Measurements from ENCODE around the gene ADNP. TPM values are rescaled to one million over a fixed set of nuclear protein-coding genes. Genes with fewer than 3 reads are reported as not detected.
A peak's percentile ranks its signal among the peaks of the same experiment; 100 is the strongest.

The ADNP gene
- total and polyA plus RNA-seq, 10 of the 15 experiments (the other 5 are each of a cell fraction or from before 2014, with no cell fraction given) = 23.0 to 74.4 (median 34.9) TPM

- WGBS (ENCODE audit: insufficient coverage, insufficient replicate concordance, low lambda C conversion rate, missing lambda C conversion rate) = 46% methylated on average over 5 of the region's 5 CpGs
- DNase-seq (ENCODE audit: low read depth, low spot score) (no peak), ATAC-seq (no peak; the same call in 2 of the 3 replicates), FAIRE-seq (no peak)
- ChIA-PET RAD21 (ENCODE audit: unreplicated experiment) (interaction anchor here (0.8 to 2.4 kb wide), 2 partner anchors 8 to 21 kb away, joined by 3 to 8 read pairs; no protein-coding TSS in a partner anchor), CTCF (interaction anchor here (0.6 to 3.6 kb wide), 5 partner anchors 32 to 782 kb away, joined by 4 to 20 read pairs (median 6); partner anchors contain the start of gene BCAS4), POLR2A (interaction anchor here (1.1 kb wide), 1 partner anchor 17 kb away, joined by 3 read pairs; no protein-coding TSS in a partner anchor), SMC1A (ENCODE audit: uncharacterized antibody, unreplicated experiment) (interaction anchor here (1.0 to 2.5 kb wide), 5 partner anchors 17 to 69 kb away, joined by 3 to 11 read pairs (median 5); no protein-coding TSS in a partner anchor)
- H3K27me3 ChIP-seq (replicated peaks in 1 of 2; ENCODE audit: control insufficient read depth in 2 of 2, insufficient read depth in 2 of 2, low read length in 1 of 2) = no peaks in the 10 kb centered on the region
- H3K9me3 ChIP-seq (replicated peaks; ENCODE audit: control insufficient read depth, insufficient read depth, low read length) = no peaks in the 10 kb centered on the region
- H3K4me2 ChIP-seq (ENCODE audit: control insufficient read depth, insufficient read depth) = no peak overlapping the region
- intact Hi-C loops (cut with micrococcal nuclease; ENCODE audit: unreplicated experiment) = loop anchor here (5.0 kb wide), 1 partner anchor 99 kb away; no protein-coding TSS in a partner anchor
- H3K4me1 ChIP-seq (ENCODE audit: control insufficient read depth, insufficient read depth, low read length) = no peaks in the 10 kb centered on the region
- no peak overlapping the region for H3K27ac ChIP-seq (ENCODE audit: control insufficient read depth, insufficient read depth)
- peaks cover 2% of the 10 kb centered on the region for H3K79me2 ChIP-seq (ENCODE audit: control insufficient read depth, insufficient read depth, low read length)
- H2AFZ ChIP-seq (ENCODE audit: control insufficient read depth, low read depth, low read length) = no peak overlapping the region
- no TSS peak for BruUV-seq (replicated peaks)
- TF ChIP-seq CBFB (IDR thresholded peaks at IDR 0.05; ENCODE audit: low read depth) (0 out of 2 replicates have a peak, but pooled peaks have one; percentile 12), POLR2A (IDR thresholded peaks at IDR 0.05; ENCODE audit: low read depth, low read length) (peak; percentile 77), BCLAF1 (IDR thresholded peaks at IDR 0.05) (no peak)
- H3K4me3 ChIP-seq = no peak overlapping the region
- H3K36me3 ChIP-seq (ENCODE audit: control insufficient read depth in 2 of 2, insufficient read depth in 2 of 2, low read length in 1 of 2) = peaks cover 20 to 38% of the 10 kb centered on the region in 2 experiments
- no peaks in the 10 kb centered on the region for H4K20me1 ChIP-seq (ENCODE audit: control insufficient read depth, insufficient read depth)
- no peak overlapping the region for H3K9ac ChIP-seq (ENCODE audit: control insufficient read depth, insufficient read depth, low read length)
- in situ Hi-C loops (cut with MboI) = no loop called here
These were observed 40.1 kb downstream of the ADNP start for GRCh38 chr20:50891138-50891537.

GRCh38 chr20:50887576-50887975, 43.7 kb downstream of the ADNP start:
- RAD21 ChIA-PET (ENCODE audit: unreplicated experiment) = interaction anchor here (1.0 kb wide), 1 partner anchor 93 kb away, joined by 4 read pairs; the partner anchor contains the start of gene BCAS4
- 98% methylated on average over 3 of the region's 3 CpGs for WGBS (ENCODE audit: insufficient coverage, insufficient replicate concordance, low lambda C conversion rate, missing lambda C conversion rate)
- SMC1A ChIA-PET (ENCODE audit: uncharacterized antibody, unreplicated experiment) = interaction anchor here (1.2 kb wide), 1 partner anchor 38 kb away, joined by 3 read pairs; no protein-coding TSS in a partner anchor
- ATAC-seq = no peak
- intact Hi-C loops (cut with micrococcal nuclease; ENCODE audit: unreplicated experiment) = no loop called here
- DNase-seq (ENCODE audit: low read depth, low spot score) = no peak
- Histone ChIP-seq H2AFZ (ENCODE audit: control insufficient read depth, low read depth, low read length) (no peak overlapping the region), H4K20me1 (ENCODE audit: control insufficient read depth, insufficient read depth) (no peaks in the 10 kb centered on the region), H3K4me2 (ENCODE audit: control insufficient read depth, insufficient read depth) (no peak overlapping the region), H3K4me1 (ENCODE audit: control insufficient read depth, insufficient read depth, low read length) (no peaks in the 10 kb centered on the region), H3K9ac (ENCODE audit: control insufficient read depth, insufficient read depth, low read length) (no peak overlapping the region), H3K27me3 (replicated peaks in 1 of 2; ENCODE audit: control insufficient read depth in 2 of 2, insufficient read depth in 2 of 2, low read length in 1 of 2) (no peaks in the 10 kb centered on the region), H3K79me2 (ENCODE audit: control insufficient read depth, insufficient read depth, low read length) (peaks cover 2% of the 10 kb centered on the region), H3K9me3 (replicated peaks; ENCODE audit: control insufficient read depth, insufficient read depth, low read length) (no peaks in the 10 kb centered on the region), H3K4me3 (no peak overlapping the region), H3K36me3 (ENCODE audit: control insufficient read depth in 2 of 2, insufficient read depth in 2 of 2, low read length in 1 of 2) (peaks cover 9 to 20% of the 10 kb centered on the region in 2 experiments), H3K27ac (ENCODE audit: control insufficient read depth, insufficient read depth) (no peak overlapping the region)
- FAIRE-seq = no peak
- in situ Hi-C loops (cut with MboI) = no loop called here
- CTCF ChIA-PET = interaction anchor here (1.0 kb wide), 1 partner anchor 70 kb away, joined by 3 read pairs; no protein-coding TSS in a partner anchor
- BruUV-seq (replicated peaks) = no TSS peak
- POLR2A ChIA-PET = interaction anchor here (0.5 kb wide), 1 partner anchor 22 kb away, joined by 4 read pairs; no protein-coding TSS in a partner anchor
- no peak for TF ChIP-seq BCLAF1 (IDR thresholded peaks at IDR 0.05)
- no peak for TF ChIP-seq IKZF1 (conservative IDR thresholded peaks at IDR 0.05)
- no peak for TF ChIP-seq SIN3A (IDR thresholded peaks at IDR 0.05; ENCODE audit: low read depth, low read length)
- TF ChIP-seq HDAC2 (IDR thresholded peaks at IDR 0.05) = no peak
- TF ChIP-seq BRCA1 (IDR thresholded peaks at IDR 0.05; ENCODE audit: low read depth, low read length) = no peak

Data from GM12878 (cell line).